WTC11 (cell line): ENCODE measurements around the gene MAMDC2. TPM values are rescaled to one million over a fixed set of nuclear protein-coding genes. Genes with fewer than 3 reads are reported as not detected.

ENCODE experiments used
- ATAC-seq: fragments of 200-7000 bp; cut with Tn5 transposase; 2 replicates; pipeline ENCODE4 v1.10.0; 2021; ENCODE audit warnings: mild to moderate bottlenecking, moderate library complexity
- CTCF ChIA-PET: fragments of 300-600 bp; sonication (Branson Sonifier 250); formaldehyde crosslinking; loops from one replicate; lab custom pipeline; 2021; ENCODE audit warnings: antibody characterized with exemption; lab: Charles Lee
- POLR2A ChIA-PET: fragments of 350-600 bp; sonication (Branson Sonifier 250); formaldehyde crosslinking; loops from one replicate; lab custom pipeline; 2021; ENCODE audit warnings: antibody characterized with exemption; lab: Charles Lee
- DNase-seq: peaks from one replicate; pipeline ENCODE4 v3.0.0; 2021; ENCODE audit warnings: low spot score
- H3K27ac Mint-ChIP-seq: 2 replicates; pipeline ENCODE4 v1.8.0; 2021; ENCODE audit warnings: mixed read lengths
- H3K27me3 Mint-ChIP-seq: 2 replicates; pipeline ENCODE4 v1.8.0; 2021; ENCODE audit warnings: low read depth, mild to moderate bottlenecking, moderate library complexity, mixed read lengths
- H3K36me3 Mint-ChIP-seq: 2 replicates; pipeline ENCODE4 v1.8.0; 2021; ENCODE audit warnings: mixed read lengths
- H3K4me1 Mint-ChIP-seq: 2 replicates; pipeline ENCODE4 v1.8.0; 2022; ENCODE audit warnings: mixed read lengths
- H3K4me3 Mint-ChIP-seq: 2 replicates; pipeline ENCODE4 v1.8.0; 2021; ENCODE audit warnings: mild to moderate bottlenecking, moderate library complexity, mixed read lengths
- H3K9me3 Mint-ChIP-seq: 2 replicates; pipeline ENCODE4 v1.8.0; 2021; ENCODE audit warnings: mixed read lengths
- ATF1 ChIP-seq: sonication (generic); formaldehyde crosslinking; IDR thresholded peaks from 2 replicates; pipeline ENCODE4 v1.8.1; 2023; ENCODE audit warnings: mild to moderate bottlenecking, moderate library complexity, missing genetic modification reagents
- CREB1 ChIP-seq: sonication (generic); formaldehyde crosslinking; IDR thresholded peaks from 2 replicates; pipeline ENCODE4 v1.8.0; 2023; ENCODE audit warnings: mild to moderate bottlenecking, missing genetic modification reagents
- ESRRA ChIP-seq: sonication (generic); formaldehyde crosslinking; IDR thresholded peaks from 2 replicates; pipeline ENCODE4 v1.8.1; 2022; ENCODE audit warnings: mild to moderate bottlenecking, missing genetic modification reagents, borderline replicate concordance
- JAZF1 ChIP-seq: fragments of 250-450 bp; sonication (Bioruptor Pico); IDR thresholded peaks from 2 replicates; pipeline ENCODE4 v1.9.0; 2021; ENCODE audit warnings: moderate library complexity, mild to moderate bottlenecking, inconsistent platforms
- SOX15 ChIP-seq: fragments of 250-450 bp; sonication (Bioruptor Pico); IDR thresholded peaks from 2 replicates; pipeline ENCODE4 v1.9.0; 2021; ENCODE audit warnings: mild to moderate bottlenecking
- TCF7 ChIP-seq: sonication (generic); formaldehyde crosslinking; IDR thresholded peaks from 2 replicates; pipeline ENCODE4 v1.8.0; 2022; ENCODE audit warnings: mild to moderate bottlenecking, low read depth, missing genetic modification reagents, moderate library complexity
- ZNF121 ChIP-seq: sonication (generic); formaldehyde crosslinking; IDR thresholded peaks from 2 replicates; pipeline ENCODE4 v1.8.0; 2023; ENCODE audit warnings: missing genetic modification reagents
- ZNF232 ChIP-seq: sonication (generic); formaldehyde crosslinking; IDR thresholded peaks from 2 replicates; pipeline ENCODE4 v1.8.0; 2022; ENCODE audit warnings: mild to moderate bottlenecking, missing genetic modification reagents
- ZNF423 ChIP-seq: fragments of 250-450 bp; sonication (Bioruptor Pico); IDR thresholded peaks from 2 replicates; pipeline ENCODE4 v2.1.2; 2022; ENCODE audit warnings: mild to moderate bottlenecking, moderate library complexity
- total RNA-seq: library from RNA; stranded (reverse); gene quantifications from 3 replicates; pipeline ENCODE4 v1.2.3, GENCODE V29; 2021
- TF ChIP-seq, protein P1 (sequence below): sonication (generic); formaldehyde crosslinking; IDR thresholded peaks from 2 replicates; pipeline ENCODE4 v1.8.1; 2023; ENCODE audit warnings: mild to moderate bottlenecking, missing genetic modification reagents
- TF ChIP-seq, protein P2 (sequence below): sonication (generic); formaldehyde crosslinking; IDR thresholded peaks from 2 replicates; pipeline ENCODE4 v1.8.0; 2022; ENCODE audit warnings: mild to moderate bottlenecking, missing genetic modification reagents
- TF ChIP-seq, protein P3 (sequence below): sonication (generic); formaldehyde crosslinking; conservative IDR thresholded peaks from 2 replicates; pipeline ENCODE4 v1.8.1; 2022; ENCODE audit warnings: mild to moderate bottlenecking, missing genetic modification reagents
- TF ChIP-seq, protein P4 (sequence below): fragments of 200-600 bp; IDR thresholded peaks from 2 replicates; pipeline ENCODE4 v1.8.0; 2022; ENCODE audit warnings: antibody characterized with exemption
- TF ChIP-seq, protein P5 (sequence below): fragments of 250-450 bp; sonication (Bioruptor Pico); conservative IDR thresholded peaks from 2 replicates; pipeline ENCODE4 v1.9.0; 2021; ENCODE audit warnings: mild to moderate bottlenecking
- TF ChIP-seq, protein P6 (sequence below): sonication (generic); formaldehyde crosslinking; IDR thresholded peaks from 2 replicates; pipeline ENCODE4 v1.8.1; 2023; ENCODE audit warnings: mild to moderate bottlenecking, missing genetic modification reagents
- TF ChIP-seq, protein P7 (sequence below): sonication (generic); formaldehyde crosslinking; IDR thresholded peaks from 2 replicates; pipeline ENCODE4 v1.8.1; 2022; ENCODE audit warnings: low read depth, mild to moderate bottlenecking, moderate library complexity, missing genetic modification reagents, borderline replicate concordance

Gene MAMDC2
- total RNA-seq, 1 experiment from 2014 or later = 6.0 TPM

DNA sequence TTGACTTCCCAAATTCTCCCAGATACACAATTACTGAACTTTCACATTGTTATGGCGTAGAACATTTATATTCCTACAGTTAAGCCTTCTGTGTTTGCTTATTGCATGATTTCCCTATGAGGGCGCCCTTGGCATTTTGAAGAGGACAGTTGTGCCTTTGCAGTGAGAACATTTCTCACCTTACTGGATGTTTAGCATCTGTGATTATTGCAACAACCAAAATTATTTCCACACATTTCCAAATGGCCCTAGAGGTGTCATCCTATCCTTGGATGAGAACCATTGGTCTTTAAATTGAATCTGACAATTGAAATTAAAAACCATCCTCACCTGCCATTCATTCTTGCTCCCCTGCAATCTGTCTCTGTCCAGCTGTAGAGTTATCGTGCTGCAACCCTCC lies 104.0 kb downstream of the MAMDC2 start (continued):
- TF ChIP-seq, protein P1, sequence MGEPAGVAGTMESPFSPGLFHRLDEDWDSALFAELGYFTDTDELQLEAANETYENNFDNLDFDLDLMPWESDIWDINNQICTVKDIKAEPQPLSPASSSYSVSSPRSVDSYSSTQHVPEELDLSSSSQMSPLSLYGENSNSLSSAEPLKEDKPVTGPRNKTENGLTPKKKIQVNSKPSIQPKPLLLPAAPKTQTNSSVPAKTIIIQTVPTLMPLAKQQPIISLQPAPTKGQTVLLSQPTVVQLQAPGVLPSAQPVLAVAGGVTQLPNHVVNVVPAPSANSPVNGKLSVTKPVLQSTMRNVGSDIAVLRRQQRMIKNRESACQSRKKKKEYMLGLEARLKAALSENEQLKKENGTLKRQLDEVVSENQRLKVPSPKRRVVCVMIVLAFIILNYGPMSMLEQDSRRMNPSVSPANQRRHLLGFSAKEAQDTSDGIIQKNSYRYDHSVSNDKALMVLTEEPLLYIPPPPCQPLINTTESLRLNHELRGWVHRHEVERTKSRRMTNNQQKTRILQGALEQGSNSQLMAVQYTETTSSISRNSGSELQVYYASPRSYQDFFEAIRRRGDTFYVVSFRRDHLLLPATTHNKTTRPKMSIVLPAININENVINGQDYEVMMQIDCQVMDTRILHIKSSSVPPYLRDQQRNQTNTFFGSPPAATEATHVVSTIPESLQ = no peak
- TF ChIP-seq ESRRA (CRISPR knock-in tag) (no peak), ZNF232 (no peak), SOX15 (CRISPR knock-in tag) (no peak)
- TF ChIP-seq, protein P2, sequence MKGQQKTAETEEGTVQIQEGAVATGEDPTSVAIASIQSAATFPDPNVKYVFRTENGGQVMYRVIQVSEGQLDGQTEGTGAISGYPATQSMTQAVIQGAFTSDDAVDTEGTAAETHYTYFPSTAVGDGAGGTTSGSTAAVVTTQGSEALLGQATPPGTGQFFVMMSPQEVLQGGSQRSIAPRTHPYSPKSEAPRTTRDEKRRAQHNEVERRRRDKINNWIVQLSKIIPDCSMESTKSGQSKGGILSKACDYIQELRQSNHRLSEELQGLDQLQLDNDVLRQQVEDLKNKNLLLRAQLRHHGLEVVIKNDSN (CRISPR knock-in tag) = no peak

DNA sequence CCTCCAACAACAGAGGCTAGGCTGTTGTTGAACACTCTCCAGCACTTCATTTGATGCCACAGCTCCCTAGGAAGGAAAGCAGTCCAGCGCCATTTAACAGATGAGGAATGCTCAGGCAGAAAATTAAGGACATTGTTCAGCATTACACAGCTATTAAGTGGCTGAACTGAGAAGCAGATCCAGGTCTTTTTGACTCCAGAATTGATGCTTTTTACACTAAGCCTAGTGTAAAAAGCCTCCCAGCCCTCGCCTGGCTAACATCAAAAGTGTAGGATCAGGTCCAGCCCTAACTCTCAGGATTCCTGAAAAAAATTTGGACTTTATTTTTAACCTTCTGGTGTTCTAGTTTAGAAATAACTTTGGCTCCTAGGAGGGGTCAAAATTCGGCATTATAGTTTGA lies 108.7 kb downstream of the MAMDC2 start:
- Mint-ChIP-seq H3K36me3 (no peaks in the 10 kb centered on the region), H3K4me3 (no peak overlapping the region), H3K4me1 (peaks cover 30% of the 10 kb centered on the region), H3K9me3 (peaks cover 8% of the 10 kb centered on the region), H3K27ac (no peak overlapping the region), H3K27me3 (no peaks in the 10 kb centered on the region; the same call in 1 of the 2 replicates)
- POLR2A ChIA-PET = no interaction called here
- ATAC-seq (no peak), DNase-seq (no peak)
- no peak for TF ChIP-seq ATF1 (CRISPR knock-in tag)
- TF ChIP-seq, protein P3, sequence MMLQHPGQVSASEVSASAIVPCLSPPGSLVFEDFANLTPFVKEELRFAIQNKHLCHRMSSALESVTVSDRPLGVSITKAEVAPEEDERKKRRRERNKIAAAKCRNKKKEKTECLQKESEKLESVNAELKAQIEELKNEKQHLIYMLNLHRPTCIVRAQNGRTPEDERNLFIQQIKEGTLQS = no peak
- TF ChIP-seq, protein P4, sequence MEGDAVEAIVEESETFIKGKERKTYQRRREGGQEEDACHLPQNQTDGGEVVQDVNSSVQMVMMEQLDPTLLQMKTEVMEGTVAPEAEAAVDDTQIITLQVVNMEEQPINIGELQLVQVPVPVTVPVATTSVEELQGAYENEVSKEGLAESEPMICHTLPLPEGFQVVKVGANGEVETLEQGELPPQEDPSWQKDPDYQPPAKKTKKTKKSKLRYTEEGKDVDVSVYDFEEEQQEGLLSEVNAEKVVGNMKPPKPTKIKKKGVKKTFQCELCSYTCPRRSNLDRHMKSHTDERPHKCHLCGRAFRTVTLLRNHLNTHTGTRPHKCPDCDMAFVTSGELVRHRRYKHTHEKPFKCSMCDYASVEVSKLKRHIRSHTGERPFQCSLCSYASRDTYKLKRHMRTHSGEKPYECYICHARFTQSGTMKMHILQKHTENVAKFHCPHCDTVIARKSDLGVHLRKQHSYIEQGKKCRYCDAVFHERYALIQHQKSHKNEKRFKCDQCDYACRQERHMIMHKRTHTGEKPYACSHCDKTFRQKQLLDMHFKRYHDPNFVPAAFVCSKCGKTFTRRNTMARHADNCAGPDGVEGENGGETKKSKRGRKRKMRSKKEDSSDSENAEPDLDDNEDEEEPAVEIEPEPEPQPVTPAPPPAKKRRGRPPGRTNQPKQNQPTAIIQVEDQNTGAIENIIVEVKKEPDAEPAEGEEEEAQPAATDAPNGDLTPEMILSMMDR = no peak
- TF ChIP-seq ZNF423 (CRISPR knock-in tag) = no peak
- TF ChIP-seq, protein P5, sequence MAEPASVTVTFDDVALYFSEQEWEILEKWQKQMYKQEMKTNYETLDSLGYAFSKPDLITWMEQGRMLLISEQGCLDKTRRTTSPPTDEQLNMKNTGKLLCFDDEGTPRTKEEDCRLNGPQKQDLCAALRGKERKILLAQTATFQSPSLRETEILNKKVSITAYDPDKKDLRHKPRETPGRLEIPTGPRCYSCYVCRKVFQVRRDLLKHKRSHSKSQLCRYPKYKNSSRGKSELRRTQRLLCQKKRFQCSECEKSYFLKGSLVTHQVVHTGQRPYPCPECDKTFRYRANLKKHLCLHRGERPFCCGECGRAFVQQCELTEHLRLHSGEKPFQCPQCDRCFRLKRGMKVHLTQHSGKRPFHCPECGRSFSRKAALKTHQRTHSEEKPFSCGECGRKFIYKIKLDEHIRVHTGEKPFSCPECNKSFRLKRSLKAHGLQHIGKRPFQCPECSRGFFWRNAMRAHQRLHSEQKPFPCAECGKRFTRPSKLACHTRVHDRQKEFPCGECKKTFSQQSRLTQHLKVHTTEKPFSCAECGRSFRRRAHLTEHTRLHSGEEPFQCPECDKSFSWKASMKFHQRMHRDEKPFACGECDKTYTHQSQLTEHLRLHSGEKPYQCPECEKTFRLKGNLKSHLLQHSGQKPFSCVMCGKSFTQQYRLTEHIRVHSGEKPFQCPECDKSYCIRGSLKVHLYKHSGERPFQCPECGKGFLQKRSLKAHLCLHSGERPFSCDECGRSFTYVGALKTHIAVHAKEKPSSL (CRISPR knock-in tag) = no peak
- TF ChIP-seq, protein P6, sequence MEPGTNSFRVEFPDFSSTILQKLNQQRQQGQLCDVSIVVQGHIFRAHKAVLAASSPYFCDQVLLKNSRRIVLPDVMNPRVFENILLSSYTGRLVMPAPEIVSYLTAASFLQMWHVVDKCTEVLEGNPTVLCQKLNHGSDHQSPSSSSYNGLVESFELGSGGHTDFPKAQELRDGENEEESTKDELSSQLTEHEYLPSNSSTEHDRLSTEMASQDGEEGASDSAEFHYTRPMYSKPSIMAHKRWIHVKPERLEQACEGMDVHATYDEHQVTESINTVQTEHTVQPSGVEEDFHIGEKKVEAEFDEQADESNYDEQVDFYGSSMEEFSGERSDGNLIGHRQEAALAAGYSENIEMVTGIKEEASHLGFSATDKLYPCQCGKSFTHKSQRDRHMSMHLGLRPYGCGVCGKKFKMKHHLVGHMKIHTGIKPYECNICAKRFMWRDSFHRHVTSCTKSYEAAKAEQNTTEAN (CRISPR knock-in tag) = no peak
- TF ChIP-seq JAZF1 (CRISPR knock-in tag) = no peak
- no peak for TF ChIP-seq CREB1 (CRISPR knock-in tag)
- TF ChIP-seq ZNF232 = no peak
- no peak for TF ChIP-seq TCF7 (CRISPR knock-in tag)
- TF ChIP-seq, protein P7, sequence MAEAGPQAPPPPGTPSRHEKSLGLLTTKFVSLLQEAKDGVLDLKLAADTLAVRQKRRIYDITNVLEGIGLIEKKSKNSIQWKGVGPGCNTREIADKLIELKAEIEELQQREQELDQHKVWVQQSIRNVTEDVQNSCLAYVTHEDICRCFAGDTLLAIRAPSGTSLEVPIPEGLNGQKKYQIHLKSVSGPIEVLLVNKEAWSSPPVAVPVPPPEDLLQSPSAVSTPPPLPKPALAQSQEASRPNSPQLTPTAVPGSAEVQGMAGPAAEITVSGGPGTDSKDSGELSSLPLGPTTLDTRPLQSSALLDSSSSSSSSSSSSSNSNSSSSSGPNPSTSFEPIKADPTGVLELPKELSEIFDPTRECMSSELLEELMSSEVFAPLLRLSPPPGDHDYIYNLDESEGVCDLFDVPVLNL (CRISPR knock-in tag) = no peak
- no peak for TF ChIP-seq ZNF121 (CRISPR knock-in tag)
- CTCF ChIA-PET = interaction anchor here (0.9 to 1.7 kb wide), 2 partner anchors 41 to 77 kb away, joined by 3 to 9 read pairs; no protein-coding TSS in a partner anchor
